ENCODE data around the gene CASKIN1.

GRCh38 chr16:2173366-2173765 is 23.0 kb downstream of the CASKIN1 start:
- no peak for TF ChIP-seq RAD21 (conservative IDR thresholded peaks at IDR 0.05 in 1 of 2, IDR thresholded peaks at IDR 0.05 in 1 of 2)
- no peak for TF ChIP-seq MAX (IDR thresholded peaks at IDR 0.05)
- no peak for TF ChIP-seq CTCF (IDR thresholded peaks at IDR 0.05)
- no peak for TF ChIP-seq HOXB5 (CRISPR knock-in tag; IDR thresholded peaks at IDR 0.05)
- no peak for TF ChIP-seq CHD2 (IDR thresholded peaks at IDR 0.05; ENCODE audit: low read length, partially characterized antibody)
- no peak for TF ChIP-seq ZC3H11A (IDR thresholded peaks at IDR 0.05)
- no peak for TF ChIP-seq EP300 (IDR thresholded peaks at IDR 0.05)
- TF ChIP-seq HOXA7 (CRISPR knock-in tag; IDR thresholded peaks at IDR 0.05): no peak
- no peak for TF ChIP-seq E2F6 (IDR thresholded peaks at IDR 0.05; ENCODE audit: borderline replicate concordance, low read depth)
- no peak for TF ChIP-seq SREBF2 (IDR thresholded peaks at IDR 0.05)
- no peak for TF ChIP-seq KDM5A (IDR thresholded peaks at IDR 0.05)
- TF ChIP-seq RFX5 (IDR thresholded peaks at IDR 0.05): no peak
- TF ChIP-seq REST (IDR thresholded peaks at IDR 0.05): no peak
